ENCODE data around the gene SPTB.

SPTB gene

GRCh38 chr14:64920465-64920864 is 40.8 kb upstream of the SPTB start:
- no peak for TF ChIP-seq CTCF (conservative IDR thresholded peaks at IDR 0.05; ENCODE audit: low read depth)
- DNase-seq (ENCODE audit: low spot score): no peak
- ChIA-PET POLR2A (ENCODE audit: low non-redundant PET) (no interaction called here), CTCF (interaction anchor here (1.0 kb wide), 1 partner anchor 10 kb away, joined by 3 read pairs; no protein-coding TSS in a partner anchor)
- no peak overlapping the region for H3K27ac ChIP-seq

GRCh38 chr14:64919618-64920017 is 39.9 kb upstream of the SPTB start:
- CTCF ChIA-PET: interaction anchor here (1.0 kb wide), 1 partner anchor 9 kb away, joined by 3 read pairs; no protein-coding TSS in a partner anchor
- no peak overlapping the region for H3K27ac ChIP-seq
- POLR2A ChIA-PET (ENCODE audit: low non-redundant PET): no interaction called here
- DNase-seq (ENCODE audit: low spot score): no peak
- TF ChIP-seq CTCF (conservative IDR thresholded peaks at IDR 0.05; ENCODE audit: low read depth): no peak

DNA sequence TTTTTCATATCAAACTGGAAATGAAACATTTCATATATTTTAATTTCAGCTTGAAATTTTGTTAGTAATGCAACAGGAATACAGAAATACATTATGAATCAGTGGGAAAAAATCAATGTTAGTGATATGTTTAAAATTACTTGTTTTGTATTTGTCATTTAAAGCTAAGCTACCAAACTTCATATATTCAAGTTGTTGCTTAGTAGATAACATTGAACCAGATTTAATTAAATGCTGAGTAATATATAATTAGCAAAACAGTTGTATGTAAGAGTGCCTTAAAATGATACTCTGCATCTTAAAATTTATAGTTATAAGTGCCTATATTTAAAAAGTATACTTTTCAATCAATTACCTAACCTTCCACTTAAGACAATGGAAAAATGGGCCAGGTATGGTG is 39.5 kb upstream of the SPTB start:
- ChIA-PET POLR2A (ENCODE audit: low non-redundant PET) (interaction anchor here (0.6 kb wide), 1 partner anchor 601 kb away, joined by 4 read pairs; no protein-coding TSS in a partner anchor), CTCF (interaction anchor here (0.7 to 1.0 kb wide), 2 partner anchors 8 to 187 kb away, joined by 3 read pairs; no protein-coding TSS in a partner anchor)
- no peak overlapping the region for H3K27ac ChIP-seq
- TF ChIP-seq CTCF (conservative IDR thresholded peaks at IDR 0.05; ENCODE audit: low read depth): no peak
- DNase-seq (ENCODE audit: low spot score): no peak

- ChIA-PET POLR2A (ENCODE audit: low non-redundant PET) (no interaction called here), CTCF (no interaction called here)
- H3K27ac ChIP-seq: no peak overlapping the region
- no peak for DNase-seq (ENCODE audit: low spot score)
- no peak for TF ChIP-seq CTCF (conservative IDR thresholded peaks at IDR 0.05; ENCODE audit: low read depth)
Measured at GRCh38 chr14:64918216-64918615, 38.5 kb upstream of the SPTB start.

GRCh38 chr14:64915797-64916196 is 36.1 kb upstream of the SPTB start:
- DNase-seq (ENCODE audit: low spot score): no peak
- no peak overlapping the region for H3K27ac ChIP-seq
- CTCF ChIA-PET: interaction anchor here (0.5 kb wide), 1 partner anchor 56 kb away, joined by 3 read pairs; no protein-coding TSS in a partner anchor
- TF ChIP-seq CTCF (conservative IDR thresholded peaks at IDR 0.05; ENCODE audit: low read depth): no peak
- POLR2A ChIA-PET (ENCODE audit: low non-redundant PET): no interaction called here

GRCh38 chr14:64915029-64915424 is 35.3 kb upstream of the SPTB start:
- CTCF ChIA-PET: interaction anchor here (0.6 to 0.7 kb wide), 2 partner anchors 55 to 481 kb away, joined by 3 read pairs; no protein-coding TSS in a partner anchor

More at GRCh38 chr14:64915029-64915424, 35.3 kb upstream of the SPTB start:
- DNase-seq (ENCODE audit: low spot score): no peak
- H3K27ac ChIP-seq: peak overlapping the region; percentile 82
- POLR2A ChIA-PET (ENCODE audit: low non-redundant PET): interaction anchor here (1.1 kb wide), 1 partner anchor 9 kb away, joined by 9 read pairs; no protein-coding TSS in a partner anchor
- TF ChIP-seq CTCF (conservative IDR thresholded peaks at IDR 0.05; ENCODE audit: low read depth): no peak
